ENCODE results near the gene RAI1. TPM values are rescaled to one million over a fixed set of nuclear protein-coding genes. Genes with fewer than 3 reads are reported as not detected.

The RAI1 gene
- total and polyA plus RNA-seq, 2 experiments from 2014 or later = 0.87 to 0.89 TPM

GRCh38 chr17:17744116-17744515, 62.9 kb downstream of the RAI1 start:
- H3K4me3 Mint-ChIP-seq = no peak overlapping the region
- H3K4me1 Mint-ChIP-seq = peaks cover 36% of the 10 kb centered on the region
- no peaks in the 10 kb centered on the region; the same call in 2 of the 3 replicates for H3K36me3 Mint-ChIP-seq (ENCODE audit: low read depth)
- no peak for ATAC-seq
- Histone ChIP-seq H3K4me3 (no peak overlapping the region), H4K20me1 (replicated peaks; ENCODE audit: insufficient read depth) (no peaks in the 10 kb centered on the region), H3K9me2 (ENCODE audit: insufficient read depth) (no peaks in the 10 kb centered on the region), H3K4me2 (no peak overlapping the region), H3K27ac (ENCODE audit: low read depth) (no peak overlapping the region), H3F3A (replicated peaks; ENCODE audit: low read depth) (peaks cover under 1% of the 10 kb centered on the region; the same call in 1 of the 2 replicates), H3K4me1 (ENCODE audit: insufficient read depth) (peaks cover 25% of the 10 kb centered on the region), H3K27me3 (ENCODE audit: insufficient read depth) (no peaks in the 10 kb centered on the region), H2AFZ (no peak overlapping the region), H3K79me2 (replicated peaks; ENCODE audit: insufficient read depth) (no peaks in the 10 kb centered on the region), H3K36me3 (ENCODE audit: insufficient read depth) (no peaks in the 10 kb centered on the region)
- no peak overlapping the region for H3K27ac Mint-ChIP-seq
- TF ChIP-seq NANOG (IDR thresholded peaks at IDR 0.05; ENCODE audit: borderline replicate concordance) = no peak
- TF ChIP-seq ZNF462 (CRISPR knock-in tag; IDR thresholded peaks at IDR 0.05) = no peak
- no peak for TF ChIP-seq STAT1 (IDR thresholded peaks at IDR 0.05; ENCODE audit: unreplicated experiment)
- TF ChIP-seq CREB1 (CRISPR knock-in tag; IDR thresholded peaks at IDR 0.05; ENCODE audit: low read depth) = no peak
- no peak for TF ChIP-seq EZH2phosphoT487 (IDR thresholded peaks at IDR 0.05; ENCODE audit: unreplicated experiment)
- no peaks in the 10 kb centered on the region for H3K9me3 Mint-ChIP-seq
- H3K27me3 Mint-ChIP-seq (ENCODE audit: insufficient read depth, low read depth, poor library complexity) = peaks cover 21% of the 10 kb centered on the region
- no peak for DNase-seq (ENCODE audit: low spot score)

All from GM23338 (cell line).